Neutrophil (primary cell): ENCODE results near the gene PRKCQ.

Experiments
- H3K27ac ChIP-seq: fragments of 200-600 bp; sonication (generic); 2 replicates; pipeline ENCODE4 v1.5.1; 2016; ENCODE audit warnings: mild to moderate bottlenecking, moderate library complexity
- H3K27me3 ChIP-seq: fragments of 200-600 bp; sonication (generic); 2 replicates; pipeline ENCODE4 v1.6.0; 2016; ENCODE audit warnings: mild to moderate bottlenecking
- H3K36me3 ChIP-seq: fragments of 200-600 bp; sonication (generic); 2 replicates; pipeline ENCODE4 v1.5.1; 2017
- H3K4me1 ChIP-seq, 2 experiments: fragments of 200-600 bp in 1 of 2; sonication (generic) in 1 of 2; 1 replicate in 1 of 2; 2 replicates in 1 of 2; pipeline versions ENCODE4 v1.5.1 to v1.6.1; 2013 to 2016; ENCODE audit warnings: low read depth in 1 of 2, low read length in 1 of 2, mild to moderate bottlenecking in 1 of 2, moderate library complexity in 1 of 2; ENCODE audit not compliant: control insufficient read depth in 1 of 2, insufficient read depth in 1 of 2
- H3K4me3 ChIP-seq, 2 experiments: fragments of 200-600 bp in 1 of 2; sonication (generic) in 1 of 2; 1 replicate in 1 of 2; 2 replicates in 1 of 2; pipeline ENCODE4 v1.5.1; 2013 to 2016; ENCODE audit warnings: low read depth in 1 of 2, low read length in 1 of 2, mild to moderate bottlenecking in 1 of 2, moderate library complexity in 1 of 2
- H3K9me3 ChIP-seq: fragments of 200-600 bp; sonication (generic); 2 replicates; pipeline ENCODE4 v1.5.1; 2016
- CTCF ChIP-seq: fragments of 200-600 bp; sonication (generic); IDR thresholded peaks from 2 replicates; pipeline ENCODE4 v1.5.1; 2016; ENCODE audit warnings: antibody characterized with exemption

Gene PRKCQ

GRCh38 chr10:6602026-6602699 lies 22.1 kb upstream of the PRKCQ start:
- no peak for TF ChIP-seq CTCF
- Histone ChIP-seq H3K4me3 (no peak overlapping the region), H3K27ac (no peak overlapping the region)

DNA sequence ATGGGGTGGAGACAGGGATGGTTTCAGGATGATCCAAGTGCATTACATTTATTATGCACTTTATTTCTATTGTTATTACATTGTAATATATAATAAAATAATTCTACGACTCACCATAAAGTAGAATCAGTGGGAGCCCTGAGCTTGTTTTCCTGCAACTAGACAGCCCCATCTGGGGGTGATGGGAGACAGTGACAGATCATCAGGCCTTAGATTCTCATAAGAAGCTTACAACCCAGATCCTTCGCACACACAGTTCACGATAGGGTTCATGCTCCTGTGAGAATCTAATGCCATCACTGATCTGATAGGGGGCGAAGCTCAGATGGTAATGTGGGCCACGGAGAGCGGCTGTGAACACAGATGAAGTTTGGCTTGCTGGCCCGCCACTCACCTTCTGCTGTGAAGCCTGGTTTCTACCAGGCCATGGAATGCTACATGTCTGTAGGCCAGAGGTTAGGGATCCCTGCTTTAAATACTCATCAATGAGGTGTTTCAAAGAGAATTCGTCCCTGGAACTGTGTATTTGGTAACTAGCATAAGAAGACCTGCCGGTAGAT lies 21.2 kb upstream of the PRKCQ start:
- H3K4me3 ChIP-seq, result no peak overlapping the region
- TF ChIP-seq CTCF, result no peak
- H3K4me1 ChIP-seq, result peaks cover 0 to 4% of the 10 kb centered on the region in 2 experiments
- H3K36me3 ChIP-seq, result no peaks in the 10 kb centered on the region
- no peaks in the 10 kb centered on the region for H3K9me3 ChIP-seq
- no peak overlapping the region for H3K27ac ChIP-seq
- no peaks in the 10 kb centered on the region for H3K27me3 ChIP-seq

More at GRCh38 chr10:6602026-6602699, 22.1 kb upstream of the PRKCQ start:
- H3K27me3 ChIP-seq, result no peaks in the 10 kb centered on the region
- H3K4me1 ChIP-seq, result peaks cover 0 to 4% of the 10 kb centered on the region in 2 experiments
- no peaks in the 10 kb centered on the region for H3K36me3 ChIP-seq
- H3K9me3 ChIP-seq, result no peaks in the 10 kb centered on the region

DNA sequence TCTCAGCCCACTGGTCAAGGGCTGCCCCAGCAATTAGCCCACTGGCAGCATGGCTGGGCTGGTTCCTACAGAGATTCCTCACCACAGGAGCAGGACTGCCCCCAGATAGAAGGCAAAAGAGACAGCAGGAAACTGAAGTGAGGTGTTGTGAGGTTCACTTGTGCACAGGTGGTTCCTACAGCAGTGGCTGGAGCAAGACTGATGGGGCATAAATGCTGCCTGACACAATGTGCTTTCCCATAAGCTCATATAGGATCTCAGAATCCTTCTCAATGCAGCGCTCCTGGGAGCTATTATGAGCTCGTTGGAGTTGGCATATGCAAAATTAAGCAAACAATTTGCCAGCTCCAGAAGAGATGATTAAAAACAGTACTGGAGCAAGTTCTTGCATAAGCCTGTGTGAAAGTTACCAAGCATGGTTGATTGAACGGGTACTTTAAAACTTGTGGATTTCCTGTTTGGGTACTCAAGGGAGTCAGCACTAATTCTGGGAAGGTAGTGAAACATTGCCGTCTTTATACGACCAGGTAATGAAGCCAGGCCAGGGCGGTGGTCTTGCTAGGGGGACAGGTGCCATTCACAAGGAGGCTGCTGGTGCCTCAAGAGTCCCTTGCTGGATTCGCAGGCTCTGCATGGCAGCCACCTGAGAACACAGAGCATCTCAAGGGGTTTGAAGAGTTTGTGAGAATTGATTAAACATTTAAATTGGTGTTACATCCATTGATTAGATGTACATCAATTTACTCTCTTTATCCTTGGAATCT lies 20.3 kb upstream of the PRKCQ start:
- TF ChIP-seq CTCF, result no peak
- Histone ChIP-seq H3K36me3 (no peaks in the 10 kb centered on the region), H3K27ac (no peak overlapping the region), H3K9me3 (no peaks in the 10 kb centered on the region), H3K27me3 (no peaks in the 10 kb centered on the region), H3K4me1 (peaks cover 0 to 4% of the 10 kb centered on the region in 2 experiments), H3K4me3 (no peak overlapping the region)

- no peak for TF ChIP-seq CTCF
- H3K36me3 ChIP-seq, result no peaks in the 10 kb centered on the region
- no peak overlapping the region for H3K27ac ChIP-seq
- peaks cover 0 to 4% of the 10 kb centered on the region in 2 experiments for H3K4me1 ChIP-seq
- H3K27me3 ChIP-seq, result no peaks in the 10 kb centered on the region
- H3K4me3 ChIP-seq, result no peak overlapping the region
- H3K9me3 ChIP-seq, result no peaks in the 10 kb centered on the region
These were observed 18.6 kb upstream of the PRKCQ start for GRCh38 chr10:6598679-6599078.

DNA sequence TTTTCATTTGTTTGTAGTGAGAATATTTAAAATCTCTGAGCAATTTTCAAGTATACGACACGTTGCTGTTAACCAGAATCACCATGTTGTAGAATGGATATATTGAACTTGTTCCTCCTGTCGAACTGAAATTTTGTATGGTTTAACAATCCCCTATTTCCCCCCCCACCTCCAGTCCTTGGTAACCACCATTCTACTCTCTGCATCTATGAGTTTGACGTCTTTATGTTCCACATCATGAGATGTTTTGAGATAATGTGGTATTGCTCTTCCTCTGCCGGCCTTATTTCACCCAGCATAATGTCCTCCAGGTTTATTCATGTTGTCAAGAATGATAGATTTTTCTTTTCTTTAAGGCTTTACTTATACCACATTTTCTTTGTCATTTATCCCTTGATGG lies 17.4 kb upstream of the PRKCQ start:
- H3K4me1 ChIP-seq, result peaks cover 4 to 5% of the 10 kb centered on the region in 2 experiments
- H3K4me3 ChIP-seq, result no peak overlapping the region
- no peaks in the 10 kb centered on the region for H3K27me3 ChIP-seq
- no peaks in the 10 kb centered on the region for H3K9me3 ChIP-seq
- H3K27ac ChIP-seq, result no peak overlapping the region
- H3K36me3 ChIP-seq, result no peaks in the 10 kb centered on the region
- no peak for TF ChIP-seq CTCF
